RPMI7951 (cell line): Measurements from ENCODE around the gene MACROD1. TPM values are rescaled to one million over a fixed set of nuclear protein-coding genes. Genes with fewer than 3 reads are reported as not detected.

Experiments used
- DNase-seq: peaks from one replicate; pipeline ENCODE4 v3.0.0-alpha.2; 2012; ENCODE audit warnings: low read depth
- total RNA-seq: library from RNA; depleted of rRNA; stranded (reverse); fragments of >200 nt; shearing (Covaris generic); gene quantifications from 2 replicates; pipeline ENCODE4 v1.2.3, GENCODE V29; 2014

Gene MACROD1
- total RNA-seq, 1 experiment from 2014 or later = 43.3 TPM

DNA sequence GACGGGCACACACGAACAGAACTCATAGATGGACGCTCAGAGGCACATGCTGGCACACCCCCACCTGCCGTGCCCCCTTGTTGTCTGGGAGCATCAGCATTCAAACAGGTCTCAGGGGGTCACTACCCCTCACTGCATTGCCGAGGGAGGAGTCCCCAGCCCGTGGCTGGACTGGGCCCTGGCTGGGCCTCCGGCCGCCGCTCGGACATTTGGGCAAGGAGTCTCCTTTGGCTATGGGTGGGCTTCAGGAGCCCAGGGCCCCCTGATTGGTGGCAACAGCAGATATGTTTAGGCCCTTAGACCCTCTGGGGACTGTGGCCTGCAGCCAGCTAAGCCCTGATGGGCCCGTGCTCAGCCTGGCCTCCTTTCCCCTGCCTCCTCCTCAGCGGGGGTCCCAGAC lies 88.3 kb downstream of the MACROD1 start:
- DNase-seq = no peak

DNA sequence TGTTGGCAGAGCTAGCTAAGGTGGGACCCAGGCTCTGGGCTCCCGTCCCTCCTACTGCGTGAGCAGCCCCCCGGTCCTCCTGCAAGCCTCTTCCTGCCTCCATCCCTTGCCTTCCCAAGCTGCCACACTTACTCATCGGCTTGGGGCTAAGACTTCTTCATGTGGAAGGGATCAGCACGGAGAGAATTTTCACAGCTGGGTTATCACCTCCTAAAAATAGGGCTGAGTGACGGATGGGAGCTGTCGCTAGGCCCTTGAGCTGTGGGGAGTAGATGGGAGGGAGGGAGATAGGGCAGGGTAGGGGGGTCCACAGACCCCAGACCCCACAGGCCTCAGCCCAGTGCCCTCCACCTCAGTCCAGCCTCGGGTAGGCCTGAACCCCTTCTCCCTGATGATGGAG lies 89.2 kb downstream of the MACROD1 start:
- DNase-seq = no peak

DNA sequence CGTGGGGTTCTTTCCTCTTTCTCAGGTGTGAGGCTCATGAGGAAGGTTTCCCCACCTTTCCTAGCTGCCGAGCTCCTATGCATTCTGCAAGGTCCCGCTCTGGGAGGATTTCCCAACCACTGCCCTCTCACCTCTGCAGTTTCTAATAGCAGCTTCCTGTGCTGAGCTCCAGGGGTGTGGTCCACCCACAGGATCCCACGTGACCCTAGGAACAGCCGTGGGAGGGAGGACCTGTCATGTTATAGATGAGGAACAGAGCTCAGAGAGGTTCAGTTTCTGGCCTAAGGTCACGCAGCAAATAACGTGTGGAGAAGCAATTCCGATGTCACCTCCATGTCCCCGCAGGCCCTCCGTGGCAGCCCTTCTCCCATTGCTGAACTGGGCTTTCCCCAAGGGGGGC lies 91.7 kb downstream of the MACROD1 start:
- DNase-seq = no peak

DNA sequence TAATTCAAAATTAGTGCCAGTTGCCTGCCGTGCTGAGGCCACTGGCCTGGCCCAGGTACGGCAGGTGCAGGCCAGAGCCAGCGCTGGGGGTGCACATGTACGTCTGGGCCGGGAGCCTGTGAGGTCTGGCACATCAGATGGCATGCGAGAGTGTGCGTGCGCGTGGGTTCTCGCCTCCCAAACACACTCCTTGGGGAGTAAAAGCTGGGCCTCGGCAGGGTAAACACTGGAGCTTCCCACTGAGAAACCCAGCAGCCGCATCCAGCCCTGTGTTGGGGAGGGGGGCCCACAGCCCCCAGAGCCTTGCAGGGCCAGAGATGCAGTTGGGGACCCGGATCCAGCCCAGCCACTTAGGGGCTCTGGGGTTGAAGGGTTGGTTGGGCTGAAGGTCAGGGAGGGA lies 92.4 kb downstream of the MACROD1 start:
- DNase-seq = no peak

DNA sequence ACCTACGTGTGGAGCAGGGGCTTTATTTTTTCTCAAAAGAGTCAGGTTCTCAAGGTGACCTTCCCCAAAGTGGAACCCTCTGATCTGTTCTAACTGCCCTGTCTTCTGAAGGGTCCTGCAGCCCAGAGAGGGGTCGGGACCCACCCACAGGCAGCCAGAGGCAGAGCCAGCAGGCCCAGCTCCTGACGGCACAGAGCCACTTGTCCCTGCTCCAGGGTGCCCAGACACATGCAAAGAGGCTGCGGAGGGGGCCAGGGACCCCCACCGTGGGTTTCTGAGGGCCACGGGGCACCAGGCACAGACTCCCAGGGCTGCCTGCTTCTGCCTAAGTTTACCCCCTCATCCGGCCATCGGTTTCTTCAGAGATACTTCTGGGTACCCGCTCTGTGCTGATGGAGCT lies 93.0 kb downstream of the MACROD1 start:
- DNase-seq = no peak

DNA sequence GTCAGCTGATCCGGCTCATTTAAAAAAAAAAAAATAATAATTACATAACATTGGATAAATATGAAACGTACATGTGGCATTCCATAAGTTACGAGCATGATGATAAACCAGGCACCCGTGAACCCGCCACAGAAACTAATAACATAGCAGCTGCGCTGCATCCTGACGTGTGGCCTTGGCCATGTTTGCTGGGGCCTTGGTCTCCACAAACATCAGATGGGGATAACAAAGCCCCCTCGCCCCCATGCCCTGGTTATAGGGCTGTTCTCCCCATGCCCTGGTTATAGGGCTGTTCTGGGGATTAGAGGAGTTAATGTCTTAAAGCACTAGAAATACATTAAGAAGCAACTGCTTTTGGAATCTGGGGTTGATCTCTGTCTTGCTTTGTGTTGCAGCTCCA lies 93.5 kb downstream of the MACROD1 start:
- DNase-seq = no peak

DNA sequence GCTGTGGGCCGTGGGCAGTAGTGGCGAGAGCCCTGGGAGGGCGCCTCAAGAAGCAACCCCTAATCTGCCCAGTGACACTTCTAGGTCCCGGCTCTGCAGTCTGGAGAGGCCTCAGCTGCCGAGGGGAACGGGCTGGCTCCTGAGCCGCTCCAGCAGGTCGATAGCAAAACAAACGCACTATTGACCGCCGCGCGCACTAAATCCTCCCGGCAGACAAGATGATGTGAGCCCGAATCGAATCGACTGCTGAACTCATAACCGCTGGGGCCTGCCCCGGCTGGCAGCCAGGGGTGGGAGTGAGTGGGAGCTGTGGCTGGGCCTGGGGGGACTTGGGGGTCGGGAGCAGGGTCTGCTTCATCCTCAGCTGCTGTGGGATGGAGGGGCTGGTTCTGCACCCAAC lies 94.1 kb downstream of the MACROD1 start:
- no peak for DNase-seq

DNA sequence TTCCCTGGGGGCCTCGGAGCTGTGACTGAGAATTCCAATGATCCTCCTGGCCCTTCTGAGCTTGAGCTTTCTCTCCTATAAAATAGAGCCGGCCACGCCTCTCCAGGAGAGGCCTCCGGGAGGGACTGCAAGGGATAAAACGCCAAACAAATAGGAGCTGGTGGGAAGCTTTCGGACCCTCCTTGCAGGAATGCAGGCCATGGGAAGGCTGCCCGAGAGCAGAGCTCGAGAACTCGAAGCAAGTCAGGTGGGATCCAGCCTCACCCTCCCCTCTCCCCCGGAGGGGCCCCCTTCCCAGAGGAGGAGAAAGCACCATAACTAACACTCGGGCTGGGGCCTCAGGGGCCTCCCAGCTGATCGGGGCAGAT lies 95.6 kb downstream of the MACROD1 start:
- DNase-seq = no peak

DNA sequence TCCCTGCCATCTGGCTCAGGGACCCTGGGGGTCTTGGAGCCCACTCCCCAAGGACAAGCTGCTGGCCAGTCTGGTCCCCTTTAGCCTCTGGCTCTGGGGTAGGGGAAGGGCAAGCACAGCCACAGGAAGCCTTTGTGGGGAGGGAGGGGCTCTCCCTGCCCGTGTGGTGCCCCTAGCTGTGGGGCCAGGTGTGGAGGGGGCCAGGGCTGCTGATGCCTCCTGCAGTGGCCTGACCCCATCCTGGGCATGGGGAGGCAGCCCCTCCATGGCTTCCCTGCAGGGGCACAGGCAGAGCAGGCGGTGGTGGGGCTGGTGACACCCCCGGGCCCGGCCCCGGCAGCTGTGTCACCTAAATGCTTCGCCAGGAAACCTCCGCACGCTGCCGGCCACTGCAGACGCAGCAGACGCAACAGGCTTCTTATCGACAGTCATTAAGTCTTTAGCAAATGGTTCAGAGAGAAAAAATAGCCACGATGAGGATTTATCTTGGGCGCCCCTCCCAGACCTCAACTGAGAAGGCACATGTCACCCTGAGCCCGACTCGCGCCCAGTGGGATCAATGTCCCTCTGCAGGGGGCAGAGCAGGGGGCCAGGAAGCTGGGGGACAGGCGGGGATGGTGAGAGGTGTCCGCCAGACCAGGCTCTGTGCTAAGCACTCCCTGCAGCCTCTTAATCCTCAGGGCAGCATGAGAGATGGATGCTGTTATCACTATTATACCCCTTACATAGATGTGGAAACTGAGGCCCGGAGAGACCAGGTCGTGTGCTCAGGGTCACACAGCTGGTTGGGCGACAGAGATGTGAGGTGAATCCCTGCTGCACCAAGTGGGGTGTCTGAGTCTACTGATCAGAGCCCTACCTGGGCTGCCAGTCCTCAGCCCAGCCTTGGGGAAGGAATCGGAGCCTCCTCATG lies 96.3 kb downstream of the MACROD1 start:
- DNase-seq = no peak

DNA sequence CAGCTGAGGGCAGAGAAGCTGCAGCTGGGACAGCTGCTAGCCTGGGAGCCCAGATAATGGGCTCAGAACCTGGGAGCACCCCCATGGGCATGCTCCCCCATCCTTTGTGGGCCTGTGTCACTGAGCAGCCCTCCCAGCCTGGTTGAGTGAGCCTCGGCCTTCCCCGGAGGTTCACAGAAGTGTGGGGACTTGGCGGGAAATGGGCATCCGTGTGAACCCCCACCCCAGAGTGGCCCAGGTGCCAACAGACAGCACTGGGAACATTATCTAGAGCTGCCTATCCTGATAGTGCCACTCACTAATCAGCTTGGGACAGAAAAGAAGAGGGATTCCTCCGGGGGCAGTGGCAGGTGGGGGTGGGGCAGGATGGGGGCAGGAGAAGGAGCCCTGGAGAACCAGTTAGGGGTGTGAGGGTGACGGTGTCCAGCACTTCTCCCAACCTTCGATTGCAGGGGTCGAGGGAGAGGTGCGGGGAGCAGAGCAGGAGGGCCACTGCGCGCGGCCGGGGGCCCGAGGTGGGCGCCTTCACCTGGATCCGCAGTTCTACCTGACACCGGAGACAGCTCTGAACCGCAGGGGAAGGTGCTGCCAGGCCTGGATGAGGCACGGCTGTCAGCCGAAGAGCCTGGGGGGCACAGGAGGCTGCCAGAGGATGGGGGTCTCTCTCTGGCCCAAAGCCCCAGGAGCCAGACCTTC lies 97.1 kb downstream of the MACROD1 start:
- DNase-seq = no peak

DNA sequence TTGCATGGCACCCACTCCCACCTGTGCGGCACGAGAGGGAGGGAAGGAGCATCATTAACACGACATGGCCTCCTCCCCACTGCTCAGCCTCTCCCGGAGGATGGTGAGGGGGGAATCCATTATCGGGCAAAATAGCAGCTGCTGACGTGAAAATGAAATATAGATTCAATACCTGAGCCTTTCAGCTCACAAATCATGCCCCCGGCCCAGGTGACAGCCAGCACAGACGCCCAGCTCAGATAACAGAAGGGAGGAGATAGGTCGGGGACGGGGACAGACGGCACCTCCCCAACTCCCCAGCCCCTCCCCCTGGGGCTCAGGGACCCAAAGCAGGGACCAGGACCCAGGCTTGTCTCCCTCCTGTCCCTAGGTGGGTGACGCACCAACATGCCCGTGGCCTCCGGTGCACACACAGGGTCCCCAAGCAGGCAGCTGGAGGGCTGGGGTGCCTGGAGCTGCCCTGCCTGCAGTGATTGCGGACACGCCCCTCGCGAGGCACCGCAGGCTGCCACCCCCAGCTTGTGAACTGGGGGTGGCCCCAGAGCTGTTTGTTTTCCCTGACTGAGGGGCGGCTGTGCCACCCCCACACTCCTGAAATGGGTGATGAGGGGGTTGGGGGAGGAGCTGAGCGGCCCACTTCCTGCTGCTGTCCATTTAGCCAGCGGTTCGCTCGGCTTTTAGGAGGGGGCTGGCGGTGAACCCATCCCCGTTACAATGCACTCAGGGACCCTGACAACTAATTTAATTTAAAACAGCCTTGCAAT lies 98.5 kb downstream of the MACROD1 start:
- no peak for DNase-seq

DNA sequence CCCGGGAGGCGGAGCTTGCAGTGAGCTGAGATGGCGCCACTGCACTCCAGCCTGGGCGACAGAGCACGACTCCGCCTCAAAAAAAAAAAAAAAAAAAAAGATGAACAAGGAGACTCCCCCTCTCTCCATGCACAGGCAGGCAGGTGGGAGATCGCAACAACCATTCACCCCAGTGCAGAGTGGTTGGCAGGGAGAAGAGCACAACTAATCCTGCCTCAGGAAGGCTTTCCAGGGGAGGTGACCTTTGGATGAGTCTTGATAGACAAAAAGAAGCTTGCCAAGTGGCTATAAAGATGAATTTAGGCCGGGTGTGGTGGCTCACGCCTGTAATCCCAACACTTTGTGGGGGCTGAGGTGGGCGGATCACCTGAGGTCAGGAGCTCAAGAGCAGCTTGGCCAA lies 100.2 kb downstream of the MACROD1 start:
- no peak for DNase-seq

DNA sequence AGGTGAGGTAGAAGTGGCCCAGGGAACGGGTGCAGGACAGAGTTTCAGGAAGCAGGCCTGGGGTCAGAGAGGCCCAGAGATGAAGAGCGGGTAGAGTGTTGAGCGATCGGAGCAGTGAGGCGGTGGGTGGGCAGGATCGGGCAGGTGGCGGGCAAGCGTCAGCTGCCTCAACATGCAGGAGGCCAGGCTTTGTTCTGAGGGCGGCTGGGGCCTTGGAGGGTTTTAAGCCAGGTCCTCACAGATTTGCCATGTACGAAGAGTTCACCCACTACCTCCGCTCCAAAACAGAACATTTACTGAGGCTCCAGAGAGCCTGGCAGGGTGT lies 100.8 kb downstream of the MACROD1 start:
- DNase-seq = no peak

DNA sequence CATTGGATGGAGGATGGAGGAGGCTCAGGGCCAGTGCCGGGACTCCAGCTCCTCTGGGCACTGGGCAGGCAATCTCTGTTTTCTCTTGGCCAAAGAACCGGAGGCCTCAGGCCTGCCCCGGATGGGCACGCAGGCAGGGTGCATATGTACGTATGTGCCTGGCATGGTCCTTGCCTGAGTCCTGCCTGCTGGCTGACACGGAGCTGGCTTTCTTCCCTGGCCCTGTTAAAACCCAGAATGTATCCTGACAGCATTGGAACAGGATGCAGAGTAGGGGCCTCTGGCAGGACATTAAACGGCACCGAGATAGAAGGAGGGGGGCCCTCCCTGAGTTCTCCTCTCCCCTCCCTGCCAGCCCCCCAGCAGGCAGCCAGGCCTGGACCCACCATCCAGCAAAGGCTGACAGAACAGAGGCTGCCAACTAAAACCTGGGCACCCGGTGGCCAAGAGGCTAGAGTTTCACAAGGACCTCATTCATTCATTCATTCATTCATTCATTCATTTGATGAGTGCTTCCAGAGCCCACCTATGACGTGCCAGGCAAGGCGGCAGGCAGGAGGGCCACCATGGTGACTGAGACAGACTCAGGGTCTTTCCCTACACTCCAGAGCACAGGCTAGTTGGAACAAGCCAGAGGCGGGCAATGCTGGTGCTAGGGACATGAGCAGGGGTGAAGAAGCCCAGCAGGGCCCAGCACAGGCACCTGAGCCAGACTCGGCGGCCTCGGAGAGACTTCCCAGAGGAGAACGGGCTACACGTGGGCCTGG lies 101.4 kb downstream of the MACROD1 start:
- DNase-seq = no peak

DNA sequence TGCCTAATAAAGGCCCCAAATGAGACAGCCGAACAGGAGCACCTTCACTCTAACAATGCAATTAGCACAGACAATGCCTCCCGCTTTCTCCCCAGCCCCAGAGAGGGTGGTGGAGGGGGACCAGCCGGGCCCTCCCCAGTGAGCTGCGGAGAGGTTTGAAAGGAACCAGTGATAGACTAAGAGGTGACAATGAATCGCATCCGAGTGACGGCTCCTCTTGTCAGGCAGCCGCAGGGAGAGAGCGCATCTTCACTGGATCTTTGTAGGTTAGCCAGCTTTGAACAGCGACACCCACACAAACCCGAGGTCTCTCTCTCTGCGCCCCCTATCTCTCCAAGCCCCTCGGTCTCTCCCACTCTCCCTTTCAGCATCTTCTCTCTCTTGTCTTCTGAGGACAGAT lies 102.1 kb downstream of the MACROD1 start:
- no peak for DNase-seq

DNA sequence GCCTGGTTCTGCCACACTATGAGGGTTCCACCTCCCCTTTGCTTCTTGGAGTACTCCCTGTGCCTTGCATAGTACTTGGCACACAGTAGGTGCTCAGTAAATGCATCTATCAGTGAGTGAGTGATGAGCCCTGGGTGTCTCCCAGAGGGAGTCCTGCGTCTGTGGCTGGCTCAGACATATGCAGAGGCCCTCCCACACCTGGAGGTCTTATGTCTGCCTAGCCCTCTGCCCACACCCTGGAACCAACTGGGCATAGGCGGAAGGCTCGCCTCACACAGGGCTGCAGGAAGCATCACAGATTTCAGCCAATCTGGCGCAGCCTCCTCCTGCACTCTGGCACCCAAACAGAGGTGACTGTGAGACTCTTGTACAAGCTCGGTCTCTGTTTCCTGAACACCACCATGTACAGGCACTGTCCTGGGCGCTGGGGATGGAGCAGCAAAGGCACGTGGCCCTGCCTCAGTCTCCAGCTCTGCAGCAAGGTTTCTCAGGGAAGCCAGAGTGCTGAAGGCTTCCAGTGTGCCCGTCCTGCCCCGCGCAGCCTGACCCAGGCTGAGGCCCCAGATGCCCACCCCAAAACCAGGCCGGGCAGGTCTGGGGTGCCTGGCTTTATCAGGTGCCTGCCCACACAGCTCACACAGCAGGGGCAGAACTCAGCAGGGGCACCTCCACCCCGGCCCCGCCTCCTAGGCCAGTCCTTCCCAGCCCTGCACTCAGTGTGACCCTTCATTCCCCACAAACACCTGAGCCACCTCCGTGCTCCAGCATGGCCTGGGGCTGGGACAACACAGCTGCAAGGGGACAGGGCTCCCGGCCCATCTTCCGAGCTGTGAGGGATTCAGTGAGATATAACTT lies 103.5 kb downstream of the MACROD1 start:
- no peak for DNase-seq

DNA sequence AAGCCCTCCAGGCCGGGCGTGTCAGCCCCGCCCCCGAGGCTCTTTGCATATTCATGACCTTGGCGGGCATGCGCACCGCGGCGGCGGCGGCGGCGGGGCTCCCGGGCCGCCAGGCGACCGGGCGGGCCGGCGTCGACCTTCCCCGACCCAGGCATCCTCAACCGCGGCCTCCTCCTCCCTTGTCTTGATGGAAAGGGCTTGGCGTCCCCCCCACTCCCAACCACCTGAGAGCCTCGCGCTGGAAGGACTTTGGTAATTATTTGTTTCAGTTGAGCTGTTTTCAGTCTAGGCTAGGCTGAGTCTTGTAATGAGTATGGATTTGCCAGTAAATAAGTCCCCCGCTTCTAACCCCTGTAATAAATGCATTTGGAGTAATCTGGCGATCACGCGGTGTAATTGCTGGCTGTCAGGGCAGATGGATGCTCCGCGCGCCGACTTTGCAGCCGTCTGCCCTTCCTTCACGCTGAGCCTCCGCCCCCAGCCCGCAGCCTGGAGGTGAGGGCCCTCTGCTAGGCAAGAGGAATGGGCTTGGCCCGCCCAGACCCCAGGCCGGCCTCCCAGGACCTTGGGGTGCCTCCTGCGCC lies 105.0 kb downstream of the MACROD1 start:
- DNase-seq = no peak

DNA sequence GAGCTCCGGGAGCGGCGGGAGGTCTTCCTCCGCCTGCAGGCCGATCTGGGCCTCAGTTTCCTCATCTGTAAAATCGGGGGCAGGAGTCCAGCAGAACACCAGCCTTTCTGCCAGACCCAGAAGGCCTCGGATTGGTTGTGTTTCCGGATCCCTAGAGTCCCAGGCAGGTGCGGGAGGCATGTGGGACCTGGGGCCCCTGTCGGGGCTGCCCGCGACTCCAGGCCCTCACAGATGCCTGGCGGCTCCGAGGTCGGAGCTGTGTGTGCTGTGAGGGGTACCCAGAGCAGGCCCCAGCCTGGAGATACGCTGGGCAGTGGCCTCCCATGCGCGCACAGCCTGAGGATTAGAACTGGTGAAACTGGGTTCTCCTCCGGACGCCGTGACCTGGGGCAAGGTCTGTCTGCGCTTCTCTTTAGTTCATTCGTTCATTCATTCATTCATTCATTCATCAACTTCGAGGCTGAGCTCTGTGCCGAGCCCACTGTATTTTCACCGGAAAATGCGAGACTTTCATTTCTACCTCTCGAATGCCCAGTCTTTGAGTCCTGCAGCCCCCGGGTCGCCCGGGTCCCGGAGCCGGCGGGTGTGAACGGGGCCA lies 105.6 kb downstream of the MACROD1 start:
- DNase-seq = no peak

DNA sequence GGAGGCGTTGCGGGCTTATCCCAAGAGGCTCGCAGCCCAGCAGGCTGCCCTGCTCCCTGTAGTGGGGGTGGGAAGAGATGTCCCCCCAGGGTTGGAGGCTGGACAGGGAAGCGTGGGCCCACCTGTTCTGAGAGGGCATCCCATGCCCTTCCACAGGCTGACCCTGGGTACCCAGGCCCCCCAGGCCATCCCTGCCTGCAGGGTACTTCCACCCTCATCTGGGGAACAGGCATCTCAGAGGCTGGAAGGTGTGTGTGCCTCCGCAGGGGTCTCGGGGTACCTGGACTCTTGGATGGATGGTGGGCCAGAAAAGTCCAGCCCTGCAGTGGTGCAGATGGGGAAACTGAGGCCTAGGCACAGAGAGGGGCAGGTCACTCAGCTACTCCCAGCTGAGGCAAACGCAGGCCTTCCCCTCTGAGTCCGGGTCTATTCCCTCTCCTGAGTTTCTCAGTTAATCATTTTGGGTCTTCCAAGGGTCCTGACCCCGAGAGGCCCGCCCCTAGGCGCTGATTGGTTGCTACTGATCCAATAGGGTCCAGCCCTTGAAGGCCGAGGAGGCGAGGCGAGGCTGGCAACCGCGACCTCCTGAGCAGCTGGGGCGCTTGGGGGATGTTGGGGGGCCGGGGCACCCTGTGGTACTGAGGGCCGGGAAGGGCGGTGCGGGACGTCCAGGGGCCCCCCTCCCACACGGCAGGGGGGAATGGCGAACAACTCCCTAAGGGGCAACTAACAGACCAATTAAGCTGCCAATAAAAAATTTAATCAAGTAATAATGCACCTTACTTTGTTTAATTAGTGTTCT lies 106.4 kb downstream of the MACROD1 start:
- no peak for DNase-seq
